Ascending aorta (tissue), 2 donors: Measurements from ENCODE around the gene CCDC141. TPM values are rescaled to one million over a fixed set of nuclear protein-coding genes. Genes with fewer than 3 reads are reported as not detected.

ENCODE experiments used
- DNase-seq, 2 donors: peaks; one replicate each; pipeline ENCODE4 v3.0.0-alpha.2; 2019; ENCODE audit warnings: low spot score in 2 of 2
- H3K27ac ChIP-seq, 2 donors: fragments of 200-600 bp; sonication (generic); one replicate each; pipeline ENCODE4 v1.5.1; 2016 to 2017; ENCODE audit warnings: mild to moderate bottlenecking in 1 of 2
- H3K27me3 ChIP-seq: fragments of 200-600 bp; sonication (generic); one replicate; pipeline ENCODE4 v1.5.1; 2017
- H3K36me3 ChIP-seq, 2 donors: fragments of 200-600 bp; sonication (generic); one replicate each; pipeline ENCODE4 v1.5.1; 2016
- H3K4me1 ChIP-seq, 2 donors: fragments of 200-600 bp; sonication (generic); one replicate each; pipeline ENCODE4 v1.5.1; 2016 to 2017; ENCODE audit warnings: mild to moderate bottlenecking in 1 of 2
- H3K4me3 ChIP-seq, 2 donors: fragments of 200-600 bp; sonication (generic); one replicate each; pipeline ENCODE4 v1.5.1; 2016 to 2017; ENCODE audit warnings: mild to moderate bottlenecking in 1 of 2
- H3K9me3 ChIP-seq, 2 donors: fragments of 200-600 bp; sonication (generic); one replicate each; pipeline ENCODE4 v1.5.1; 2016
- CTCF ChIP-seq, 3 experiments: fragments of 200-600 bp in 2 of 3; fragments of 450-650 bp in 1 of 3; sonication (generic) in 2 of 3; IDR thresholded peaks; one replicate each; pipeline ENCODE4 v1.5.1; 2016 to 2019; ENCODE audit warnings: antibody characterized with exemption in 3 of 3, mild to moderate bottlenecking in 1 of 3, moderate library complexity in 1 of 3
- intact Hi-C: fragments of 100-400 bp; cut with DNase I; formaldehyde crosslinking; loops from one replicate; pipeline ENCODE4 v1.15.1; 2023
- total RNA-seq: library from RNA; depleted of rRNA; stranded (reverse); fragments of >200 nt; gene quantifications from one replicate; pipeline ENCODE4 v1.1.0, GENCODE V29; 2016

Gene CCDC141
- total RNA-seq, 1 donor from 2014 or later: 2.0 TPM

GRCh38 chr2:178829299-178829960 is 220.5 kb downstream of the CCDC141 start:
- no peak for TF ChIP-seq CTCF (IDR thresholded peaks at IDR 0.05)
- Histone ChIP-seq H3K27ac (no peak overlapping the region), H3K27me3 (no peaks in the 10 kb centered on the region), H3K9me3 (no peaks in the 10 kb centered on the region), H3K4me1 (peaks cover 0 to 19% of the 10 kb centered on the region in 2 donors), H3K36me3 (no peaks in the 10 kb centered on the region), H3K4me3 (no peak overlapping the region)
- DNase-seq: no peak
- intact Hi-C loops: no loop called here

- no peak overlapping the region for H3K4me3 ChIP-seq
- H3K36me3 ChIP-seq: no peaks in the 10 kb centered on the region
- no peaks in the 10 kb centered on the region for H3K9me3 ChIP-seq
- H3K27ac ChIP-seq: no peak overlapping the region
- H3K27me3 ChIP-seq: no peaks in the 10 kb centered on the region
- intact Hi-C loops: no loop called here
- TF ChIP-seq CTCF (IDR thresholded peaks at IDR 0.05): no peak
- H3K4me1 ChIP-seq: peaks cover 0 to 19% of the 10 kb centered on the region in 2 donors
- DNase-seq: no peak
Measured at GRCh38 chr2:178828486-178828881, 221.5 kb downstream of the CCDC141 start.

- peaks cover 0 to 19% of the 10 kb centered on the region in 2 donors for H3K4me1 ChIP-seq
- no peak for DNase-seq
- no peaks in the 10 kb centered on the region for H3K36me3 ChIP-seq
- peak overlapping the region in 1 of 2 donors; percentile 29 for H3K4me3 ChIP-seq
- TF ChIP-seq CTCF (IDR thresholded peaks at IDR 0.05): no peak
- H3K27me3 ChIP-seq: no peaks in the 10 kb centered on the region
- no peaks in the 10 kb centered on the region for H3K9me3 ChIP-seq
- intact Hi-C loops: loop anchor here (1.0 kb wide), 1 partner anchor 16 kb away; no protein-coding TSS in a partner anchor
- peak overlapping the region; percentile 26 to 45 for H3K27ac ChIP-seq
Measured at GRCh38 chr2:178827739-178828485, 222.0 kb downstream of the CCDC141 start.

GRCh38 chr2:178827111-178827510 is 222.8 kb downstream of the CCDC141 start:
- peaks cover 0 to 19% of the 10 kb centered on the region in 2 donors for H3K4me1 ChIP-seq
- H3K9me3 ChIP-seq: no peaks in the 10 kb centered on the region
- H3K4me3 ChIP-seq: no peak overlapping the region
- intact Hi-C loops: loop anchor here (1.0 kb wide), 1 partner anchor 17 kb away; no protein-coding TSS in a partner anchor
- no peaks in the 10 kb centered on the region for H3K27me3 ChIP-seq
- no peak for TF ChIP-seq CTCF (IDR thresholded peaks at IDR 0.05)
- H3K27ac ChIP-seq: peak overlapping the region in 1 of 2 donors; percentile 45
- DNase-seq: no peak
- H3K36me3 ChIP-seq: no peaks in the 10 kb centered on the region

GRCh38 chr2:178825183-178825582 is 224.8 kb downstream of the CCDC141 start:
- Histone ChIP-seq H3K9me3 (no peaks in the 10 kb centered on the region), H3K4me1 (peaks cover 0 to 16% of the 10 kb centered on the region in 2 donors), H3K27ac (no peak overlapping the region), H3K4me3 (no peak overlapping the region), H3K27me3 (no peaks in the 10 kb centered on the region), H3K36me3 (no peaks in the 10 kb centered on the region)
- TF ChIP-seq CTCF (IDR thresholded peaks at IDR 0.05): no peak
- no peak for DNase-seq
- intact Hi-C loops: no loop called here
